ENCODE results near the gene PI16. TPM values are rescaled to one million over a fixed set of nuclear protein-coding genes. Genes with fewer than 3 reads are reported as not detected.

The PI16 gene
- total and polyA plus RNA-seq, 4 donors, result 0.12 to 0.25 (median 0.24) TPM; not detected in 1

- WGBS, result 93% methylated on average over 4 of the region's 4 CpGs
- Histone ChIP-seq H3K4me3 (ENCODE audit: low read depth in 1 of 3, low read length in 3 of 3) (no peak overlapping the region), H3K27me3 (ENCODE audit: control insufficient read depth in 4 of 4, insufficient read depth in 4 of 4, low read length in 3 of 4) (no peaks in the 10 kb centered on the region), H3K4me1 (ENCODE audit: control insufficient read depth in 4 of 4, insufficient read depth in 4 of 4, low read length in 3 of 4) (peaks cover 0 to 5% (median 0%) of the 10 kb centered on the region in 4 donors), H3K9me3 (ENCODE audit: control insufficient read depth in 4 of 4, low read length in 3 of 4) (no peaks in the 10 kb centered on the region), H3K36me3 (ENCODE audit: control insufficient read depth in 4 of 4, insufficient read depth in 3 of 4, low read depth in 1 of 4, low read length in 3 of 4) (peaks cover 29 to 77% (median 64%) of the 10 kb centered on the region in 4 donors), H3K27ac (ENCODE audit: low read depth in 1 of 2, low read length in 2 of 2) (no peak overlapping the region), H3K9ac (ENCODE audit: low read depth in 1 of 2, low read length in 2 of 2) (no peak overlapping the region)
- peak; percentile 65 for DNase-seq (ENCODE audit: low spot score)
- TF ChIP-seq NR2F2 (IDR thresholded peaks at IDR 0.05) (no peak), TAF1 (conservative IDR thresholded peaks at IDR 0.05) (no peak), ATF3 (IDR thresholded peaks at IDR 0.05) (no peak), FOXA2 (IDR thresholded peaks at IDR 0.05) (no peak), MAX (IDR thresholded peaks at IDR 0.05) (no peak), RXRA (IDR thresholded peaks at IDR 0.05) (no peak), CTCF (IDR thresholded peaks at IDR 0.05; ENCODE audit: low read depth, low read length, missing input control) (no peak), JUND (IDR thresholded peaks at IDR 0.05) (no peak), EGR1 (IDR thresholded peaks at IDR 0.05; ENCODE audit: low read depth in 2 of 2) (no peak), RAD21 (IDR thresholded peaks at IDR 0.05) (no peak), HNF4A (conservative IDR thresholded peaks at IDR 0.05) (no peak), SP1 (IDR thresholded peaks at IDR 0.05) (no peak), REST (IDR thresholded peaks at IDR 0.05) (no peak), GABPA (IDR thresholded peaks at IDR 0.05 in 1 of 2, conservative IDR thresholded peaks at IDR 0.05 in 1 of 2) (no peak)
Measured at GRCh38 chr6:36976007-36976264, 21.4 kb downstream of the PI16 start.

GRCh38 chr6:36976509-36976908 lies 22.0 kb downstream of the PI16 start:
- DNase-seq (ENCODE audit: low spot score), result no peak
- Histone ChIP-seq H3K27ac (ENCODE audit: low read depth in 1 of 2, low read length in 2 of 2) (no peak overlapping the region), H3K36me3 (ENCODE audit: control insufficient read depth in 4 of 4, insufficient read depth in 3 of 4, low read depth in 1 of 4, low read length in 3 of 4) (peaks cover 28 to 71% (median 59%) of the 10 kb centered on the region in 4 donors), H3K27me3 (ENCODE audit: control insufficient read depth in 4 of 4, insufficient read depth in 4 of 4, low read length in 3 of 4) (no peaks in the 10 kb centered on the region), H3K4me3 (ENCODE audit: low read depth in 1 of 3, low read length in 3 of 3) (no peak overlapping the region), H3K9ac (ENCODE audit: low read depth in 1 of 2, low read length in 2 of 2) (no peak overlapping the region), H3K4me1 (ENCODE audit: control insufficient read depth in 4 of 4, insufficient read depth in 4 of 4, low read length in 3 of 4) (peaks cover 0 to 5% (median 0%) of the 10 kb centered on the region in 4 donors), H3K9me3 (ENCODE audit: control insufficient read depth in 4 of 4, low read length in 3 of 4) (no peaks in the 10 kb centered on the region)
- WGBS, result 95% methylated on average over 7 of the region's 7 CpGs
- TF ChIP-seq NR2F2 (IDR thresholded peaks at IDR 0.05) (no peak), HNF4G (IDR thresholded peaks at IDR 0.05) (no peak), SP1 (IDR thresholded peaks at IDR 0.05) (no peak), FOXA1 (IDR thresholded peaks at IDR 0.05) (no peak), RAD21 (IDR thresholded peaks at IDR 0.05) (no peak), EGR1 (IDR thresholded peaks at IDR 0.05; ENCODE audit: low read depth in 2 of 2) (no peak), CTCF (IDR thresholded peaks at IDR 0.05; ENCODE audit: low read depth, low read length, missing input control) (no peak), MAX (IDR thresholded peaks at IDR 0.05) (no peak), REST (IDR thresholded peaks at IDR 0.05) (no peak), YY1 (IDR thresholded peaks at IDR 0.05) (no peak)
